Breast epithelium (tissue), 4 donors: ENCODE data around the gene PLEKHS1. TPM values are rescaled to one million over a fixed set of nuclear protein-coding genes. Genes with fewer than 3 reads are reported as not detected.

ENCODE experiments used
- DNase-seq, 2 donors: peaks; one replicate each; pipeline ENCODE4 v3.0.0-alpha.2; 2019; ENCODE audit warnings: low spot score in 2 of 2
- H3K27ac ChIP-seq, 2 donors: fragments of 200-600 bp; sonication (generic) in 1 of 2; one replicate each; pipeline ENCODE4 v1.5.1; 2016 to 2019; ENCODE audit warnings: mild to moderate bottlenecking in 1 of 2
- H3K27me3 ChIP-seq, 2 donors: fragments of 200-600 bp; sonication (generic) in 1 of 2; one replicate each; pipeline versions ENCODE4 v1.5.1 to v1.6.0; 2017 to 2019; ENCODE audit warnings: control low read depth in 1 of 2, mild to moderate bottlenecking in 1 of 2
- H3K36me3 ChIP-seq: fragments of 200-600 bp; one replicate; pipeline ENCODE4 v1.5.1; 2019
- H3K4me1 ChIP-seq, 2 donors: fragments of 200-600 bp; sonication (generic); one replicate each; pipeline ENCODE4 v1.5.1; 2016 to 2019; ENCODE audit warnings: control low read depth in 1 of 2
- H3K4me3 ChIP-seq, 3 donors: fragments of 200-600 bp; sonication (generic); 1 replicate in 2 of 3; 2 replicates in 1 of 3; pipeline ENCODE4 v1.5.1; 2016 to 2019; ENCODE audit warnings: mild to moderate bottlenecking in 3 of 3, moderate library complexity in 2 of 3
- H3K9me3 ChIP-seq, 2 donors: fragments of 200-600 bp; sonication (generic) in 1 of 2; one replicate each; pipeline ENCODE4 v1.5.1; 2016 to 2019; ENCODE audit warnings: control low read depth in 1 of 2
- POLR2A ChIP-seq: fragments of 450-650 bp; IDR thresholded peaks from one replicate; pipeline ENCODE4 v1.6.1; 2016; ENCODE audit warnings: antibody characterized with exemption, mild to moderate bottlenecking, moderate library complexity
- POLR2AphosphoS5 ChIP-seq, 3 donors: sonication (generic); formaldehyde crosslinking; IDR thresholded peaks; one replicate each; pipeline ENCODE4 v1.6.1; 2017; ENCODE audit warnings: antibody characterized with exemption in 3 of 3
- intact Hi-C: fragments of 100-400 bp; cut with DNase I; formaldehyde crosslinking; loops from one replicate; pipeline ENCODE4 v1.15.1; 2023; ENCODE audit warnings: low total_unique reads
- total RNA-seq, 3 donors: library from RNA; depleted of rRNA; stranded (reverse); fragments of >200 nt; gene quantifications; one replicate each; pipeline ENCODE4 v1.1.0, GENCODE V29; 2016
- TF ChIP-seq, protein P1 (sequence below), 3 donors: fragments of 450-650 bp; IDR thresholded peaks; one replicate each; pipeline ENCODE4 v1.5.1; 2016 to 2017; ENCODE audit warnings: antibody characterized with exemption in 3 of 3, mild to moderate bottlenecking in 3 of 3, moderate library complexity in 3 of 3

PLEKHS1 gene
- total RNA-seq, 3 donors from 2014 or later: 23.6 to 30.0 TPM; not detected in 1

DNA sequence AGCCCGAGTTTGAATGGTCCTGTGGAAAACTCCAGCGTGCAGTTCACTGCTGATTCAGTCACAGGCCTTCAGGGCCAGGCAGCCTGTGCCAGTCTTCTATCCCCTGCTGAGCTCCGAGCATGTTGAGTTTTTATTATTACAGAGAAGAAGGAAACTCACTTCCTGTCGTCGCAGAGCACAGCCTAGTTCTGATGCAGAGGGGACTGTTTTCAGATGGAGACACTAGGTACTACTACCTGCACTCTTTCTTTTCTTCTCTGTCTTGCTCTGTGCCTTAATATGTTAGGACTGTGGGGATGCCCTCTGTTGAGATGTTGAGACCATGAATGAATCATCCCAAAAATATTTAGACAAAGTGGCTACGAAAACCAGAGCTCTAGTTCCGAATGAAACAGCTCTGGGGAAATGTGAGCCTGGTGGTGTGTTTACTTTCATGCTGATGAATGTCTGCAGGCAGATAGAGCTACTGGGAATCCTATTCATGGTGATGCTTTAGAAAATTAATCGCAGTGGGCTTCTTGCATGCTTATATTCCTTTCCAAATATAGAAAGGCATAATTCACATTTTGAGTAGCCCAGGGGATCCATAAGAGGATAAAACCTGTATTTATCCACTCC lies 42.2 kb upstream of the PLEKHS1 start:
- no peak for DNase-seq
- H3K4me3 ChIP-seq: no peak overlapping the region
- no peaks in the 10 kb centered on the region for H3K9me3 ChIP-seq
- H3K4me1 ChIP-seq: peaks cover 0 to 13% of the 10 kb centered on the region in 2 donors
- no peak overlapping the region for H3K27ac ChIP-seq
- intact Hi-C loops: no loop called here
- no peaks in the 10 kb centered on the region for H3K36me3 ChIP-seq
- no peaks in the 10 kb centered on the region for H3K27me3 ChIP-seq
- TF ChIP-seq POLR2AphosphoS5 (IDR thresholded peaks at IDR 0.05) (no peak), POLR2A (no peak)
- TF ChIP-seq, protein P1, sequence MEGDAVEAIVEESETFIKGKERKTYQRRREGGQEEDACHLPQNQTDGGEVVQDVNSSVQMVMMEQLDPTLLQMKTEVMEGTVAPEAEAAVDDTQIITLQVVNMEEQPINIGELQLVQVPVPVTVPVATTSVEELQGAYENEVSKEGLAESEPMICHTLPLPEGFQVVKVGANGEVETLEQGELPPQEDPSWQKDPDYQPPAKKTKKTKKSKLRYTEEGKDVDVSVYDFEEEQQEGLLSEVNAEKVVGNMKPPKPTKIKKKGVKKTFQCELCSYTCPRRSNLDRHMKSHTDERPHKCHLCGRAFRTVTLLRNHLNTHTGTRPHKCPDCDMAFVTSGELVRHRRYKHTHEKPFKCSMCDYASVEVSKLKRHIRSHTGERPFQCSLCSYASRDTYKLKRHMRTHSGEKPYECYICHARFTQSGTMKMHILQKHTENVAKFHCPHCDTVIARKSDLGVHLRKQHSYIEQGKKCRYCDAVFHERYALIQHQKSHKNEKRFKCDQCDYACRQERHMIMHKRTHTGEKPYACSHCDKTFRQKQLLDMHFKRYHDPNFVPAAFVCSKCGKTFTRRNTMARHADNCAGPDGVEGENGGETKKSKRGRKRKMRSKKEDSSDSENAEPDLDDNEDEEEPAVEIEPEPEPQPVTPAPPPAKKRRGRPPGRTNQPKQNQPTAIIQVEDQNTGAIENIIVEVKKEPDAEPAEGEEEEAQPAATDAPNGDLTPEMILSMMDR (IDR thresholded peaks at IDR 0.05): no peak

DNA sequence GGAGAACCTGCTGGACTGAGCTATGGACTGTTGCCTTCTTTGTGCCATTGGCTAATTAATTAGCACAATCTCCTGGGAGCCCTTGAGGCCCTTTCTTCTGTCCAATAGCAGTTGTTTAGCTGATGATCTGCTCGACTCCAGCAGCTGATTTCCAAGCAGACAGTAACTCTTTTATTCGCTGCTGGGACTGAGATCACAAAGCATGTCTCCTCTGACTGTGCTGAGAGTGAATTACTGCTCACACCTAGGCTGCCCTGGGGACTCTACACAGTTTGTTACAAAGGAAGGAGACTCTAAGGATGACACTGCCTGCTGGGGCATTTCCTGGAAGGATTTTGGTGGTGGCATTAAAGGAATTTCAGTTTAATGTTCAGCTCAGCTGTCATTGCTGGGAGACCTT lies 40.3 kb upstream of the PLEKHS1 start:
- Histone ChIP-seq H3K27me3 (no peaks in the 10 kb centered on the region), H3K27ac (peak overlapping the region; percentile 49 to 64), H3K4me3 (no peak overlapping the region), H3K36me3 (no peaks in the 10 kb centered on the region), H3K4me1 (peaks cover 0 to 15% of the 10 kb centered on the region in 2 donors), H3K9me3 (no peaks in the 10 kb centered on the region)
- TF ChIP-seq POLR2A (no peak), POLR2AphosphoS5 (IDR thresholded peaks at IDR 0.05) (no peak)
- TF ChIP-seq, protein P1 (IDR thresholded peaks at IDR 0.05): no peak
- DNase-seq: peak in 1 of 2 donors; percentile 25
- intact Hi-C loops: loop anchor here (10.0 kb wide), 1 partner anchor 394 kb away; no protein-coding TSS in a partner anchor

DNA sequence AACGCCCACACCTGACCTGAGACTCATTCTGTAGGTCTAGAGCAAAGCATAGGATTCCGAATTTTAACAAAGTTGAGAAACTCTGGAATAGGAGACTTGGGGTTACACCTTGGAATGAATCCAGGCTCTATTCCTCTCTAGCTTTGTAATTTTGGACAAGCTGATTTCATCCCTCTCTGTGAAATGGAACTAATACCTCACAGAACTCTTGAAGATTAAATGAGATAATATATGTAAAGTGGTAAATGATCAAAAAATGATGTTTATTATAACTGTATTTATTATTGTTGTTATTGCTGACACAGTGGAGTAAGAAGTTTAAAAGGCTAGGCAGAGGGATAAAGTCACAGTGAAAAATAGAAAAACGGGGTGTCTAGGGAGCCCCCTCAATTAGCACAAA lies 39.5 kb upstream of the PLEKHS1 start:
- H3K4me3 ChIP-seq: no peak overlapping the region

DNA sequence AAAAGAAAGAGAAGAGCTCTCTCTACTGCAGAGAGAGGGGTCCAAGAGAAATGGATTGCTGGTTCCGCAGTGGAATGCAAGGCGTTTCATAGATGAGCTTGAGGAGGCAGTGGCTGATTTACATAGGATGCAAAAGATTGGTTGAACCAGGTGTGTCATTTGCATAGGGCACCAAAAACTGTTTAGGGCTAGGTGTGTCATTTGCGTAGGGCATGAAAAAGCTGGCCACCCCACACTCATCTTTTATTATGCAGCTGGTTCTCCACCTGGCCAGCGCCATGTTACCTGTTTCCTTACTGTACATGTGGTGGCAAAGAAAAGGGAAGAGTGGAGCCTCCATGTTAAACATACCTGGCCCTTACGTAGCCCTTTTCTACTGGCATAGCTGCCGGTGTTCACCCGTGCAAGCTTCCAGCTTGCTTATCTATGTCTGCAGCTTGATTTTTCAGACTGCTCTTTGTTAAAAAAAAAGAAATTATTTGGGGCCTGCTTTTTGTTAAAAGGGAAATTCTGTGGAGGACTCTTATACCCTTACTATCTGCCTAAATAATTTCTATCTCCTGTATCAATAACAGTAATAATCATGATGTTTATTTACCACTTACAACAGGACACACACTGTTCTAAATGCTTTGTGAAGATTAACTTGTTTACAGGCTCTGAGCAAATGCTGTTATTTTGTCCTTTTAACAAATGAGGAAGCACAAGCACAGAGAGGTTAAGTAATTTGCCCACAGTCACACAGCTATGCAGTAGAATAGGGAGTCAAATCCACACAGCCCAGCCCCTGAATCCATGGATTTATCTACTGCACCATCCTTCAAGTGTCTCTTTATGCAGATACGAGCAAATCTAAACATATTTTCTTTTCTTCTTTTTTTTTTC lies 38.5 kb upstream of the PLEKHS1 start:
- Histone ChIP-seq H3K4me3 (no peak overlapping the region), H3K36me3 (no peaks in the 10 kb centered on the region), H3K27me3 (no peaks in the 10 kb centered on the region), H3K27ac (peak overlapping the region in 1 of 2 donors; percentile 18), H3K4me1 (peaks cover 0 to 6% of the 10 kb centered on the region in 2 donors), H3K9me3 (no peaks in the 10 kb centered on the region)
- no peak for DNase-seq
- TF ChIP-seq POLR2A: no peak
- TF ChIP-seq, protein P1 (IDR thresholded peaks at IDR 0.05): no peak
- TF ChIP-seq POLR2AphosphoS5 (IDR thresholded peaks at IDR 0.05): no peak
- intact Hi-C loops: loop anchor here (10.0 kb wide), 1 partner anchor 392 kb away; no protein-coding TSS in a partner anchor

More for the DNA sequence above, 39.5 kb upstream of the PLEKHS1 start:
- Histone ChIP-seq H3K27ac (peak overlapping the region; percentile 49 to 64), H3K4me1 (peaks cover 0 to 10% of the 10 kb centered on the region in 2 donors), H3K36me3 (no peaks in the 10 kb centered on the region), H3K27me3 (no peaks in the 10 kb centered on the region), H3K9me3 (no peaks in the 10 kb centered on the region)
- TF ChIP-seq POLR2A (no peak), POLR2AphosphoS5 (IDR thresholded peaks at IDR 0.05) (no peak)
- TF ChIP-seq, protein P1 (IDR thresholded peaks at IDR 0.05): no peak
- DNase-seq: no peak
- intact Hi-C loops: loop anchor here (10.0 kb wide), 1 partner anchor 393 kb away; no protein-coding TSS in a partner anchor

DNA sequence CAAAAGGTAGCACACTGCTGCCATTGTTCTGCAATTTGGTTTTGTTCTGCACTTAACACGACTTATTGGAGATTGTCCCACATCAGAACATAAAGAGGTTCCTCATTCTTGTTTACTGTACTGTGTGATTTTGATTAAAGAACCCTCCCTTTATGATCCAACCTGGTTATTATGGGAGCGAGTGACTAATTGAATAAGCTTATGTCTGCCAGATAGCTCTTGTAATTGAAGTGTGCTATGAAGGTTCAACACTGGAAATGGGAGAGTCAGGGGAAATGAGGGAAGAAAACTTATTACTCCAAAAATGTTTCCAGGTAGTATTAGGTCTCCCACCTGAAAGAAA lies 37.9 kb upstream of the PLEKHS1 start:
- DNase-seq: no peak
- no peaks in the 10 kb centered on the region for H3K9me3 ChIP-seq
- H3K4me1 ChIP-seq: peaks cover 0 to 6% of the 10 kb centered on the region in 2 donors
- H3K27ac ChIP-seq: peak overlapping the region in 1 of 2 donors; percentile 54
- TF ChIP-seq POLR2A (no peak), POLR2AphosphoS5 (IDR thresholded peaks at IDR 0.05) (no peak)
- H3K27me3 ChIP-seq: no peaks in the 10 kb centered on the region
- H3K36me3 ChIP-seq: no peaks in the 10 kb centered on the region
- H3K4me3 ChIP-seq: no peak overlapping the region
- intact Hi-C loops: loop anchor here (10.0 kb wide), 1 partner anchor 391 kb away; no protein-coding TSS in a partner anchor
